ENCODE data around the gene EFNA5. TPM values are rescaled to one million over a fixed set of nuclear protein-coding genes. Genes with fewer than 3 reads are reported as not detected.
A peak's percentile ranks its signal among the peaks of the same experiment; 100 is the strongest.

EFNA5 gene
- total and polyA plus RNA-seq, 2 of the 8 experiments (the other 6 are each of a cell fraction or from before 2014, with no cell fraction given), result 9.6 to 21.8 TPM

DNA sequence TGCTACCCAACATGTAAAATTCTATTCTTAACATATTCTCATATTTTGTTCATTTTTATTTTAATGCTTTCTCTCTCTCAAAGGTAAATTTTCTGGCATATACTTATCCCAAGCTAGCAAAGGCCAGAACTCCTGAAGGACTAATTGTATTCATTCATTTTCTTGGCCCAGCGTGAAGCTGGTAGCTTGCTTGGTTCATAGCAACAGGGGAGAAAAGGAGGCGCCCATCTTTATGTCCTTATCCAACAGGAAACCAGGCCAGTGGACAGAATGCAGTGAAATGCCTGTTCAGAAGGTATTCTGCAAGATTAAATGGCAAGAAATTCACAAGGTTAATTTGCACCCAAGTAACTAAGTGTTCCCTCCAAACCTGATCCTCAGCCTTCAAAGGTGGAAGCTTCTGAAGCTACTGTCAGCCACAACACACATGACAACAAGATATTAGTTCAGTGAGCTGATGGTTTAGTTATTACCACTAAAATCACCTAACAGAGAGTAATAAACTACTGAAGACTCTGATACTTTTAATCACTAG, 5.6 kb downstream of the EFNA5 start:
- Histone ChIP-seq H3K9me3 (ENCODE audit: insufficient read depth in 2 of 2, low read depth in 1 of 2, low read length in 1 of 2) (no peaks in the 10 kb centered on the region), H2AFZ (ENCODE audit: low read length) (no peak overlapping the region), H2BK20ac (ENCODE audit: low read length) (no peak overlapping the region), H4K5ac (ENCODE audit: insufficient read length, low read depth, low read length) (no peak overlapping the region), H2BK12ac (ENCODE audit: low read depth, low read length) (no peak overlapping the region), H3K9ac (replicated peaks in 1 of 4; ENCODE audit: extremely low read depth in 1 of 4, low read depth in 3 of 4, low read length in 3 of 4) (no peak overlapping the region), H4K20me1 (replicated peaks in 1 of 2; ENCODE audit: control insufficient read depth in 1 of 2, insufficient read depth in 2 of 2, low read length in 2 of 2) (no peaks in the 10 kb centered on the region), H3K14ac (ENCODE audit: insufficient read length) (no peak overlapping the region), H2BK120ac (replicated peaks; ENCODE audit: low read depth, low read length) (no peak overlapping the region), H2BK5ac (ENCODE audit: low read depth, low read length) (no peak overlapping the region), H4K91ac (replicated peaks; ENCODE audit: insufficient read length, low read length) (no peak overlapping the region), H3K79me2 (ENCODE audit: control insufficient read depth in 1 of 2, insufficient read depth in 2 of 2, low read length in 2 of 2) (peaks cover 0 to 60% of the 10 kb centered on the region in 2 experiments; a peak in 3 of 4 replicates), H2AK5ac (ENCODE audit: low read depth, low read length) (no peak overlapping the region), H3K27me3 (replicated peaks in 1 of 4; ENCODE audit: control insufficient read depth in 3 of 4, extremely low read depth in 1 of 4, insufficient read depth in 3 of 4, low read length in 3 of 4) (peaks cover 0 to 14% (median 5%) of the 10 kb centered on the region in 4 experiments; a peak in 4 of 7 replicates), H3K56ac (replicated peaks; ENCODE audit: insufficient read length, low read depth, low read length) (no peak overlapping the region), H3K79me1 (ENCODE audit: low read depth, low read length) (no peaks in the 10 kb centered on the region; the same call in 1 of the 2 replicates), H4K8ac (ENCODE audit: extremely low read depth, insufficient read depth, low read length) (no peak overlapping the region), H3K23me2 (ENCODE audit: low read depth, low read length) (peaks cover 7% of the 10 kb centered on the region; the same call in 1 of the 2 replicates), H3K4me1 (replicated peaks in 1 of 4; ENCODE audit: control insufficient read depth in 3 of 4, insufficient read depth in 4 of 4, low read length in 3 of 4) (peaks cover 0 to 5% (median 1%) of the 10 kb centered on the region in 4 experiments; a peak in 3 of 7 replicates), H2BK15ac (ENCODE audit: low read length) (no peak overlapping the region), H3K4me3 (ENCODE audit: extremely low read depth in 1 of 4, insufficient read depth in 2 of 4, low read depth in 3 of 4, low read length in 4 of 4) (no peak overlapping the region), H3K18ac (ENCODE audit: extremely low read depth, low read length) (no peak overlapping the region), H3K36me3 (ENCODE audit: control insufficient read depth in 2 of 4, insufficient read depth in 4 of 4, low read length in 3 of 4) (peaks cover 0 to 3% (median 0%) of the 10 kb centered on the region in 4 experiments; a peak in 1 of 8 replicates), H3K23ac (ENCODE audit: insufficient read length) (no peak overlapping the region), H3K27ac (ENCODE audit: low read depth, low read length) (no peak overlapping the region), H3K4me2 (ENCODE audit: insufficient read depth in 1 of 2, low read depth in 2 of 2, low read length in 2 of 2) (no peak overlapping the region), H3K4ac (replicated peaks; ENCODE audit: insufficient read length, low read depth, low read length) (no peak overlapping the region)
- ChIA-PET CTCF (ENCODE audit: partially characterized antibody) (no interaction called here), POLR2A (ENCODE audit: partially characterized antibody) (no interaction called here)
- 76% methylated on average over 2 of the region's 2 CpGs; no CpG with 5 or more reads in 1 of the 2 experiments for WGBS, 2 experiments (ENCODE audit: extremely low coverage in 1 of 2, insufficient coverage in 1 of 2, insufficient read length in 1 of 2, insufficient replicate concordance in 2 of 2, low coverage in 1 of 2, low lambda C conversion rate in 2 of 2, missing lambda C conversion rate in 1 of 2)
- TF ChIP-seq ZNF274 (IDR thresholded peaks at IDR 0.05; ENCODE audit: borderline replicate concordance, extremely low read depth, low read length) (no peak), NRF1 (IDR thresholded peaks at IDR 0.05; ENCODE audit: low read depth, low read length) (no peak), E2F6 (IDR thresholded peaks at IDR 0.05) (no peak), USF2 (IDR thresholded peaks at IDR 0.05; ENCODE audit: low read length) (no peak), CHD2 (IDR thresholded peaks at IDR 0.05; ENCODE audit: low read length) (no peak), POLR2AphosphoS5 (IDR thresholded peaks at IDR 0.05; ENCODE audit: low read depth, low read length) (no peak)
- FAIRE-seq, result peak; percentile 13
- no peak for DNase-seq (ENCODE audit: low read depth in 1 of 2, low spot score in 2 of 2)

All from H1 (cell line).